ENCODE results near the gene TFPI.

DNA sequence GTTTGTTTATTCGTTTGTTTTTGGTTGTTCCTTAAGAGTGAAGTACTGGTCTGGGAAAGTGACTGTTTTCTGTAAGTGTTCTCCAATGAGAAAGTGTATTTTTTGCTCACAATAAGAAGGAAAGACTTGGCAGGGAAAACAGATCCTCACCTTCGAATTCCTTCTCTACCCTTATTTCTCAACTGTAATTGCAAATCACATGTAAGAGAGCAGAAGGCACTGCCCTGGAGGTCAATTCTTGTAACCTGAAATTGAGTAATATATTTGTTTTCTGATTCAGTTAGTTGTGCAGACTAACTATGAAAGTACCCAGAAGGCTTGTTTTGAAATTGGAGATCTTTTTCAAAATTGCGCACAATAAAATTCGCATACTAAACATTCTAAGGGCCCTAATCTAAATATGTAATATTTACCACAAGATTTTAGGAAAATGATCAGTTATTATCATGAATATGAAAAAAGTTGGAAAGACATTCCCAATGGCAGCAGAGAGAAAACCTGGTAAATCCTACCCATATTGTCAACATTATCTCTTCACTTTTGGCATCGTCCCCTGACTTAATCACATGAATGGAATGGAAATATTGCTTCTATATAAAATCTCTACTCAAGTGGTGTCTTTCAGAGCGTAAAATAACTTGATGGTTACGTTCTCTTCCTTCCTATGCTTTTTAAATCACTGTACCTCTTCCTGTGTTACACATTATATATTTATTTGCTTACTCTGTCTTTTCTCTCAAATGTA lies 24.1 kb downstream of the TFPI start:
- TF ChIP-seq, protein P1, sequence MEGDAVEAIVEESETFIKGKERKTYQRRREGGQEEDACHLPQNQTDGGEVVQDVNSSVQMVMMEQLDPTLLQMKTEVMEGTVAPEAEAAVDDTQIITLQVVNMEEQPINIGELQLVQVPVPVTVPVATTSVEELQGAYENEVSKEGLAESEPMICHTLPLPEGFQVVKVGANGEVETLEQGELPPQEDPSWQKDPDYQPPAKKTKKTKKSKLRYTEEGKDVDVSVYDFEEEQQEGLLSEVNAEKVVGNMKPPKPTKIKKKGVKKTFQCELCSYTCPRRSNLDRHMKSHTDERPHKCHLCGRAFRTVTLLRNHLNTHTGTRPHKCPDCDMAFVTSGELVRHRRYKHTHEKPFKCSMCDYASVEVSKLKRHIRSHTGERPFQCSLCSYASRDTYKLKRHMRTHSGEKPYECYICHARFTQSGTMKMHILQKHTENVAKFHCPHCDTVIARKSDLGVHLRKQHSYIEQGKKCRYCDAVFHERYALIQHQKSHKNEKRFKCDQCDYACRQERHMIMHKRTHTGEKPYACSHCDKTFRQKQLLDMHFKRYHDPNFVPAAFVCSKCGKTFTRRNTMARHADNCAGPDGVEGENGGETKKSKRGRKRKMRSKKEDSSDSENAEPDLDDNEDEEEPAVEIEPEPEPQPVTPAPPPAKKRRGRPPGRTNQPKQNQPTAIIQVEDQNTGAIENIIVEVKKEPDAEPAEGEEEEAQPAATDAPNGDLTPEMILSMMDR (IDR thresholded peaks at IDR 0.05), result no peak
- no peak for TF ChIP-seq POLR2A (IDR thresholded peaks at IDR 0.05)
